Activated CD8-positive, alpha-beta memory T cell treated with anti-CD3 and anti-CD28 coated beads, Interleukin-2, amount 50 U/mL, for 1 hour (primary cell): ENCODE measurements around the gene EVPLL.
"Not testable (repeated sequence)": the region's sequence is repeated elsewhere in the genome, so short reads cannot be mapped to it uniquely, and the experiment has no call there.

Experiments used
- DNase-seq: peaks from one replicate; pipeline ENCODE4 v3.0.0-alpha.2; 2020; ENCODE audit errors: extremely low read depth

Gene EVPLL

GRCh38 chr17:18379246-18380146, 1.9 kb downstream of the EVPLL start:
- DNase-seq: no peak

GRCh38 chr17:18380471-18381157, 3.0 kb downstream of the EVPLL start:
- DNase-seq: no peak

- DNase-seq: no peak
Measured at GRCh38 chr17:18381158-18381952, 3.8 kb downstream of the EVPLL start.

GRCh38 chr17:18381953-18382245, 4.3 kb downstream of the EVPLL start:
- DNase-seq: no peak

GRCh38 chr17:18382441-18383078, 5.0 kb downstream of the EVPLL start:
- DNase-seq: no peak

- DNase-seq: not testable (repeated sequence)
Measured at GRCh38 chr17:18383079-18383481, 5.5 kb downstream of the EVPLL start.

- not testable (repeated sequence) for DNase-seq
Measured at GRCh38 chr17:18384271-18384670, 6.7 kb downstream of the EVPLL start.

GRCh38 chr17:18387583-18387982, 10.0 kb downstream of the EVPLL start:
- DNase-seq: not testable (repeated sequence)

GRCh38 chr17:18388266-18388665, 10.7 kb downstream of the EVPLL start:
- not testable (repeated sequence) for DNase-seq

GRCh38 chr17:18388728-18389127, 11.2 kb downstream of the EVPLL start:
- DNase-seq: not testable (repeated sequence)

GRCh38 chr17:18401872-18402590, 24.5 kb downstream of the EVPLL start:
- DNase-seq: not testable (repeated sequence)

- DNase-seq: not testable (repeated sequence)
Measured at GRCh38 chr17:18403166-18403565, 25.6 kb downstream of the EVPLL start.

GRCh38 chr17:18403604-18404003, 26.0 kb downstream of the EVPLL start:
- not testable (repeated sequence) for DNase-seq

- not testable (repeated sequence) for DNase-seq
Measured at GRCh38 chr17:18408906-18409305, 31.3 kb downstream of the EVPLL start.

- DNase-seq: not testable (repeated sequence)
Measured at GRCh38 chr17:18409321-18409720, 31.7 kb downstream of the EVPLL start.

GRCh38 chr17:18410736-18411135, 33.2 kb downstream of the EVPLL start:
- not testable (repeated sequence) for DNase-seq

GRCh38 chr17:18411377-18411864, 33.8 kb downstream of the EVPLL start:
- not testable (repeated sequence) for DNase-seq

GRCh38 chr17:18412001-18412538, 34.5 kb downstream of the EVPLL start:
- not testable (repeated sequence) for DNase-seq

GRCh38 chr17:18421521-18421920, 43.9 kb downstream of the EVPLL start:
- DNase-seq: not testable (repeated sequence)

GRCh38 chr17:18422464-18422863, 44.9 kb downstream of the EVPLL start:
- DNase-seq: not testable (repeated sequence)
